WTC11 (cell line): Measurements from ENCODE around the gene P2RY12.

Source experiments
- ATF1 ChIP-seq: sonication (generic); formaldehyde crosslinking; IDR thresholded peaks from 2 replicates; pipeline ENCODE4 v1.8.1; 2023; ENCODE audit warnings: mild to moderate bottlenecking, moderate library complexity, missing genetic modification reagents
- ATF3 ChIP-seq: sonication (generic); formaldehyde crosslinking; conservative IDR thresholded peaks from 2 replicates; pipeline ENCODE4 v1.8.1; 2022; ENCODE audit warnings: mild to moderate bottlenecking, missing genetic modification reagents
- CREB1 ChIP-seq: sonication (generic); formaldehyde crosslinking; IDR thresholded peaks from 2 replicates; pipeline ENCODE4 v1.8.0; 2023; ENCODE audit warnings: mild to moderate bottlenecking, missing genetic modification reagents
- CREM ChIP-seq: sonication (generic); formaldehyde crosslinking; IDR thresholded peaks from 2 replicates; pipeline ENCODE4 v1.8.1; 2022; ENCODE audit warnings: mild to moderate bottlenecking, missing genetic modification reagents, moderate library complexity
- CTCF ChIP-seq: fragments of 200-600 bp; IDR thresholded peaks from 2 replicates; pipeline ENCODE4 v1.8.0; 2022; ENCODE audit warnings: antibody characterized with exemption
- E2F5 ChIP-seq: sonication (generic); formaldehyde crosslinking; IDR thresholded peaks from 2 replicates; pipeline ENCODE4 v1.8.1; 2022; ENCODE audit warnings: mild to moderate bottlenecking, moderate library complexity, missing genetic modification reagents
- FOXP1 ChIP-seq: sonication (generic); formaldehyde crosslinking; IDR thresholded peaks from 2 replicates; pipeline ENCODE4 v1.8.0; 2022; ENCODE audit warnings: missing genetic modification reagents, mild to moderate bottlenecking, moderate library complexity, borderline replicate concordance
- HMGXB4 ChIP-seq: sonication (generic); formaldehyde crosslinking; IDR thresholded peaks from 2 replicates; pipeline ENCODE4 v1.8.1; 2023; ENCODE audit warnings: mild to moderate bottlenecking, moderate library complexity, missing genetic modification reagents
- IRF2 ChIP-seq: sonication (generic); formaldehyde crosslinking; IDR thresholded peaks from 2 replicates; pipeline ENCODE4 v1.8.0; 2022; ENCODE audit warnings: low read depth, missing genetic modification reagents, borderline replicate concordance
- MYBL2 ChIP-seq: sonication (generic); formaldehyde crosslinking; IDR thresholded peaks from 2 replicates; pipeline ENCODE4 v1.8.1; 2023; ENCODE audit warnings: mild to moderate bottlenecking, moderate library complexity, missing genetic modification reagents
- NFE2L1 ChIP-seq: sonication (generic); formaldehyde crosslinking; IDR thresholded peaks from 2 replicates; pipeline ENCODE4 v1.8.1; 2023; ENCODE audit warnings: missing genetic modification reagents

- TF ChIP-seq CTCF (no peak), MYBL2 (no peak), ATF1 (no peak), NFE2L1 (CRISPR knock-in tag) (no peak), ATF3 (CRISPR knock-in tag) (no peak), IRF2 (no peak), HMGXB4 (no peak), FOXP1 (CRISPR knock-in tag) (no peak), E2F5 (no peak), CREM (CRISPR knock-in tag) (no peak), CREB1 (no peak)
Measured at GRCh38 chr3:151303751-151304150, 80.8 kb downstream of the P2RY12 start.
